Measurements from ENCODE around the gene TBC1D24.
"Not testable (repeated sequence)": the region's sequence is repeated elsewhere in the genome, so short reads cannot be mapped to it uniquely, and the experiment has no call there.

TBC1D24 gene

DNA sequence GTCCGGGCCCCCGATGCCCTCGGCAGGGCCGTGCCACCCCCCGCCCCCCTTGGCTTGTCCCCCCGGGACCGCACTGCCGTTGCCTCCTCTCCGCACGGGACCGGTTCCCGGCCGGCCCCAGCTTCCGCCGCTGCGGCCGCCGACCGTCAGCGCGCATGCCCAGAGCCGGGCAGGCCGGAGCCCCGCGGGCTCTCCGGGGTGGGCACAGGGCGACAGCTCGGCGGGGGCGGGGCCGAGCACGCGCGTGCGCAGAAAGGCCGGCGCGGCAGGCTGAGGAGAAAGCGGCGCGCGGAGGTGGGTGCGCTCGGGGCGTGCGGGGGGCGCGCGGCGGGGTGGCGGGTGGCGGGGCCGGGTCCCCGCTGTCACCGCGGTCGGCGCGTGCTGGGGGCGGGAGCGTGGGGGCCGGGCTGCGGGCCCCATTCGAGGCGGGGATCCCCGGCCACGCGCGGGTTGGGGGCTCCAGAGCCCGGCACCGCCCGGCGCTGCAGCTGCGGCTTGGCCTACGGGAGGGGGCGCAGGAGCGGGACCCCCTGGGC is at the start of gene TBC1D24:
Gene TBC1D24 (plus strand): TSS at position 251 of the 536 bp plus-strand sequence. CDS start 21,022 bp downstream, outside the sequence.
- DNase-seq: peak; percentile 61

DNA sequence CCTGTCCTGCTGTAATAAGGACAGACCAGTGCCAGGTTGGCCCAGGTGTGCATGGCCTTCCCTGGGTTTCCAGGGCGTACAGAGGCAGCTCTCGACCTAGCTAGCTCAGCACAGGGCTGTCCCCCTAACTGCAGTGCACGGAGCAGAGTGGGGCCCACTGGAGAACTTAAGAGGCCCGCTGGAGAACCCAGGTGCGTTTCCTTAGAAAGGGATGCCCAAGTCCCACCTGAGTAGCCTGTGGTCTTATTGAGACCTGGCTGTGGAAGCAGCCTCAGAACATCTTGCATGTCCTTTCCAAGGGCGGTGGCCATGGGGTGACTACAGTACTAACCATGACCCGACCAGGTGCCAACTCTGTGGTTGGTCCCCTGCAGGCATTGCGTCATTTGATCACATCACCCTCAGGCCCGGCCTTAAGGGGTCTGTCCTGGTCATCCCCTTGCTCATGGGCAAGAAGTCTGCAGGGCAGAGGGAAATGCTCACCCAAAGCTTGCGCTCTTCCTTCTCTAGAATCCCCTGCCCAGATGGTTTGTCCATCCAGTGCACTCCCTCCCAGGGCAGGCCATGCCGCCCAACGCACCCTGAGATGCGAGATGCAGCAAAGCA is 49.0 kb upstream of the TBC1D24 start:
- no peak for DNase-seq

DNA sequence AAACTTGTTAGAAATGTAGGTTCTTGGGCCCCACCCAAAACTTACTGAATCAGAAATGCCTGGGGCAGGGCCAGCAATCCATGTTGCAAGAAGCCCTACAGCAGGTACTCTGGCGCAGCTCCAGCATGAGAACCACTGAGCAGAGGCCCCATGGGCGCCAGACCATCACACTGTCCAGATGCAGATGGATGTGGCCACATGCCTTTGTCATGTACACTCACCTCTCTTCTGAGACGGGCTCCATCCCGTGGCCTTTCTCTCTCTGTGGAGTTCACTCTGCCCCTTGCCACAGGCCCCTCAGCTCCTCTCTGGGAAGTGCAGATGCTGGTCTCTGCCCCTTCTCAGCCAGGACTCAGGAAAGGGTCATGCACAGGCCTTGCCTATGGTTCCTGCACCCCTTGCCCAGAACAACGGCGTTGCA is 48.0 kb upstream of the TBC1D24 start:
- no peak for DNase-seq

DNA sequence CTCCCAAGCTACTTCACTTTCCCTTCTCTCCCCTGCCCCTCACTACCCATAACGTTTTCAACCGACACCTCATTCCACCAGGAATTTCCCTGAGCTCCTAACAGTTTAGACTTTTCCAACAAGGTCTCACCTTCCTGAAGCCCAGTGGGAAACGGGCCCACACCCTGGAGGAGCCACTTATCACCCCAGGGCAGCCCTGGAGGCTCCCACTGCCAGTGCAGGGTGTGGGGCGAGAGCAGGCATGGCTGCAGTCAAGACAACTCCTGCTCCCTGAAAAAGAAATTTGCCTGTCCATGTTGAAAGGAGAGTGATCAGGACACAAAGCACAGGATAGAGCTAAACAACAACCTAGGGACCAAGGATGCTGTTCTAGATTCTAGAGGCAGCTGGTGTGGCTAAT is 47.4 kb upstream of the TBC1D24 start:
- no peak for DNase-seq

DNA sequence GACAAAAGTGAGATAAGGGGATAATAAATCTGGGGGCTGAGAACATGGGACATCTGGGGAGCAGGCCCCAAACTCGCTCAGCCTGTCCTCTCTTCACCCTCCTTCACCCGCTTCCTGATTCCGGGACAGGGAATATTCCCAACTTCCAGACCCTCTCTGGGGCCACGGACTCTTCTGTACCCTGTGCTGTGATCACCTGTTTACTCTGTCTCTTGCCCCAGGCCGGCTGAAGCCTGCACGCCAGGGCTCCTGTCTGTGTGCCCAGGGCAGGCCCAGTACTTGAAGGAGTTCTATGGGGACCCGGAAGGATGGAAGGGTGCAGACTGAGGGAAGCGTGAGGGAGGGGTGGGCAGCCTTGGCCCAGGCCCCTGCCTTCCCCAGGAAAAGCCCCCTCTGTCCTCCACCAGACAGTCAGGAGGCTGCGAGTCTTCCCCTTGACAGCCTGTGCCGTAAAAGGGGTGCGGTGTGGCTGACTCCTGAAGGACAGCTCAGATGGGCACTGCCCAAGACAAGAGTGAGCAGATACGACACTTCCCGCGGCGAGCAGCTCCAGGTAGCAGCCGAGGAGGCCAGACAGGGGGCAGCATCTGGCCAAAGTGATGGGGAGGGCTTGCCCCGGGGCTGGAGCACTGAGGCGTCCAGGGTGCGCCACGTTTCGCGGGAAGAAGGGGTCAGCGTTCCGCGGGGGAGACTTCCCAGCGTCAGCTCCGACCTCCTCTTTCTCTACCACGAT is 46.7 kb upstream of the TBC1D24 start:
- peak; percentile 11 for DNase-seq

DNA sequence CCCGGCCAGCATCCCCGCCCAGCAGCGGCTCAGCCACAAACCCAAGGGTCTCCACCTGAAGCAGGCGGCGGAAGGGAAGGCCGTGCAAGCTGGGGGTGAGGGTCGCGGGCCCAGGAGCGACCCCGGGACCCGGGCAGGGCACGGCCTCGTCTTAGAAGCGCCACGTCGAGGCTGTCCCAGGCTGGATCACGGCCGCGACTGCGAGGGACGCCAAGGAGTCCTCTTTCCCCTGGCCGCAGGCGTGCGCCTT is 46.2 kb upstream of the TBC1D24 start:
- DNase-seq: no peak

DNA sequence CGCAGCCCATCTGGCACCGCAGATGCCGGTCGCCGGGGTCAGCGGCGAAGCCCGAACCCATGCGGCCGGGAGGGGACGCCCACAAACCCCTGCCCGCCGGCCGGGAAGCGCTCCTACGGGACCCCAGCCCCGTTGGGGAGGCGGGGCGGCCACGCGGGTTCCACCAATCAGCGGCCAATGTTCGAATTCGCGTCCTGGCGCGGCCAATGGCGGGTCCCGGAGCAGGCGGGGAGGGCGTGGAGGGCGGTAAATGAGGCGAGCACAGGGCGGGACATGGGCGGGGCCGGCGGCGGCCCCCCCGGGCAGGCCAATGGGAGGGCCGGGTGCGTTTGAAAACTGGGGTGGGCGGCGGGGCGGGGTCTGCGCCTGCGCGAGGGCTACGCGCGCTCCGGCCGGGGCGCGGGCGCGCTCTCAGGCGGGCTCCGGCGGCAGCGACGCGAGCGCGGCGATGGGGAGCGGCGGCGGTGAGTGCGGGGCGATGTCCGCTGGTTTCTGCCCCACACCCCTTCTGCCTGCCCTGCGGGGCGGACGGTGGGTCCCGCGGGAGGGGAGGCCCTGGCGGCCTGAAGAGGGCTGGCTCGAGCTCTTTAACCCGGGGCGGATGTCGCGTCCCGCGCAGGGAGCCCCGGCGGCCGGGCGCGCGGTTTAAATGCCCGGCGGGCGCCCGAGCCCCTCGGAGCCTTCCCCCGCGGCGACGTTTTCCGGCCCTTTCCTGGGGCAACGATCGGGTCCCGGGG is 45.7 kb upstream of the TBC1D24 start, which contains the start of gene CCNF:
Gene CCNF (plus strand): TSS at position 414 of the 737 bp plus-strand sequence. CDS start 35 bp downstream, at position 449.
- DNase-seq: peak; percentile 98

DNA sequence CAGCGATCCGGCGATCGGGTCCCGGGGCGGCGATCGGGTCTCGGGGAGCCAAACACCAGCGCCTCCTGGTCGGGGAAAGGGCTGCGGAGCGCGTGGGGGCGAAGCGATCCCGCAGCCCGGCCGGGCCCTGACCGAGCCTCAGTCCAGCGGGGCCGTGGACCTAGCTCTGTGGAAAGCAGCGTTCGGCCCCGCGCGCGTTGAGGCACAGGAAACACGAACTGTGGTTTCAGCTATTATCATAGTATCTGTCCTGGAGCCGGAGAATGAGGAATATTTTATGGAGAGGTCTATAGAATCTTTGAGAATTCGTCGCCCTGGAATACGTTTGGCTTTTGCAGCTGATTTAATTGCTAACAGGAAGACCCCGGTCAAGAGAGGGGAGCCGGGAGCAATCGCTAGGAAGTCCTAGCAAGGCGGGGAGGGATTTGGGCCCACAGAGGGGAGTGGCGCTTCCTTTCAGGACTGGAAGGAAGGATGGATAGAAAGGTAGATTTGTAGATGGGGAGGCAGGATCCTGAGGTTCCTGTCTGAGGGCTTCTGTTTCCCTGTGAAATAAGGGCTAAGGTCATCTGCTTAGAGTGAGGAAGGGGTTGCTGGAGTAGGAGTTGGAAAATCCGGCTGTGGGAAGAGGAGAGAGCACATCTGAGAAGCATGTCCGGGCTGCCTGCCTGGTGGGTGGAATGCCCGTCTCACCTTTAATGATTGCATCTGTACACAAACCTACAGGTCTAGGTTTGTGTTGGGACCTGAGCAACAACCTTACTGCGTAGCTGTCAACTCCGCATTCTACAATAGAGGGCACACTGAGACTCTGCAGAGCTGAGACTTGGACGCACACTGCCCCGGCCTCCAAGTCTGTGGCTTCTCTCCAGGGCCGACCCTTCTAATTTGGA is 44.9 kb upstream of the TBC1D24 start:
- DNase-seq: no peak

DNA sequence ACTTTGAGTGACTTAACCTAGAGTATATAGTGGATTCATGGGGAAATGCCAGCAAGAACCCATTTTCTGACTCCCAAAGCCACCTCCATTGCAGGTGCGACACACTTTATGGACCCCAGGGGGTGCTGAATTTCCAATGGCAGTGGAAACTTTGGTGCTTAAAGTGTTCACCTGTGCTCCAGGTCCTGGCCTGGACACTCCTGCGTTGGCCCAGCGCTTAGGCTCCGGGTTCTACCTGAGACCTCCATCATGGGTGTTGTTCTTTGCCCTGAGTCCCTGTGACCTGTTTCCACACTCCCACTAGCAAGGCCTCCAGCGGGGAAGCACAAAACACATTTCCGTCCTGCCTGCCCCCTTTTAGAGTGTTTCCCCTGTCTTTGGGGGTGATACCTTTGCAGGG is 42.6 kb upstream of the TBC1D24 start:
- DNase-seq: no peak

DNA sequence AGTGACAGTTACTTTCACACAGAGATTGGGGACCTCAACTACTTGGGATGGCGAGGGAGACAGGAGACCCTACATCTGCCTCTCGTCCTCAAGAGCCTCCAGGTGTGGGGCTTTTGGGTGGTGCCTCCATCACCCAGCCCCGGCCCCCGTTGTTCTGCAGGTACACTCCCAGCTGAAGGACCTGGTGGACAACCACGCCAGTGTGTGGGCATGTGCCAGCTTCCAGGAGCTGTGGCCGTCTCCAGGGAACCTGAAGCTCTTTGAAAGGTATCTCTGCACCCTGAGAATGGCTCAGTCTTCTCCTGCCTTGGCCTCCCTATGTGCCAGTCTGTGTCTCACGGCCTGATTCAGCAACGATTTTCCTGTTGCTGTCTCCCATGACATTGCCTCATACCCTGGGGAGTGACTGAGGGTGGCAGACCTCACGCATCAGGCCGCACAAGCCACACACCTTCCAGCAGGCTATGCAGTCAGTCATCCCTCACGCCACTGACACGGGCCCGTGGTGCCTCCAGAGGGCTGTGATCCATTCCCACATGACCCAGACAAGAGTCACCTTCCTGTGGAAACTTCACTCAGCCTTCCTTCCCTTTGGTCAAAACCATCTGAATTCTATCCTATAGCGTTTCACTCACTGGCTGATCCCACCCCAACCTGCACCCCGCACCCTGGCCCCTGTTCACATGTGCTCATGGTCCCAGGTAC is 42.0 kb upstream of the TBC1D24 start:
- DNase-seq: no peak

DNA sequence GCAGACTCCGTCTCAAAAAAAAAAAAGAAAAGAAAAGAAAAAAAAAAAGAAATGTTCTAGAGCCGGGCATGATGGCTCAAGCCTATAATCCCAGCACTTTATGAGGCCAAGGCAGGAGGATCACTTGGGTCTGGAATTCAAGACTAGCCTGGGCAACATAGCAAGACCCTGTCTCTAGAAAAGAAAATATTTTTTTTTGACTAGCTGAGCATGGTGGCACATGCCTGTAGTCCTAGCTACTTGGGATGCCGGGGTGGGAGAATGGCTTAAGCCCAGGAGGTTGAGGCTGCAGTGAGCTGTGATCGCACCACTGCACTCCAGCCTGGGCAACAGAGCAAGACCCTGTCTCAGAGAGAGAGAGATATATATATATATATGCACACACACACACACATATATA is 39.7 kb upstream of the TBC1D24 start:
- DNase-seq: not testable (repeated sequence)

DNA sequence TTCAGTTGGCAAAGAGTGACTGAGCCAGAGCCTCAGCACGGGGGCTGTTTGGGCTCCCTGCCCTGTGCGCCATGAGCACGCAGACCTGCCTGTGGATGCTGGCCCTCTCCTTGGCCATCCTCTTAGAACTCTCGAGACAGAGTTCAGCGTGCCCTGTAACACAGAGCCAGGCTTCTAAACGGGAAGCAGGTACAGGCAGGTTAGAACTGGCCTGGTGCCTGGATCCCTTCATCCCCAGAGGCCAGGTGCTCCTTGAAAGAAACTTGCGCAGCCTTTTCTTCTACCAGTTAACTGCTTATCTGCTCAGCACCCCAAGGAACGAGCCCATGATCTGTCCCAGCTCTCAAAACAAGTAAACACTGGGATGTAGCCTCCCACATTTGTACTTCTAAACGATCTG is 38.8 kb upstream of the TBC1D24 start:
- DNase-seq: no peak

DNA sequence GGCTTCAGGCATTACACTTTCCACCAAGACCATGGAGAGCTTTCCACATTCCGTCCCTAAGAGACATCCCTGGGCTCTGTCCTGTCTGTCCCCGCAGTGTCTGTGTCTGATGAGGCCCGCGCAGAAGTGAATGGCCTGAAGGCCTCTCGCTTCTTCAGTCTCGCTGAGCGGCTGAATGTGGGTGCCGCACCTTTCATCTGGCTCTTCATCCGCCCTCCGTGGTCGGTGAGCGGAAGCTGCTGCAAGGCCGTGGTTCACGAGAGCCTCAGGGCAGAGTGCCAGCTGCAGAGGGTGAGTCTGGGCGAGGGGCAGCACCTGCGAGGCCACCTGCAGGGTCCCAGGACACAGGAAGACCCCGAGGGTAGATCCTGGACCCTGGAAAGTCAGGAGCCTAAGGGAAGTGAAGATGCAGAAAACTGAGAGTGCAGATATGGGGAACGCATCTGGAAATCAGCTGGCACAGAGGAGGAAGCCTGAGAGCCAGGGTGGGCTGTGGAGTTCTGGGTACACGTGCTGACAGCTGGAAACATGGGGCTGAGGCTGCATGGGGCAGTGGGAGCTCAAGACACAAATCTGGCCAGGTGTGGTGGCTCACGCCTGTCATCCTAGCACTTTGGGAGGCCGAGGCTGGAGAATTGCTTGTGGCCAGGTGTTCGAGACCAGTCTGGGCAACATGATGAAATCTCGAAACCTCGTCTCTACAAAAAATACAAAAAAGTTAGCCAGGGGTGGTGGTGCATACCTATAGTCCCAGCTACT is 37.7 kb upstream of the TBC1D24 start:
- no peak for DNase-seq

DNA sequence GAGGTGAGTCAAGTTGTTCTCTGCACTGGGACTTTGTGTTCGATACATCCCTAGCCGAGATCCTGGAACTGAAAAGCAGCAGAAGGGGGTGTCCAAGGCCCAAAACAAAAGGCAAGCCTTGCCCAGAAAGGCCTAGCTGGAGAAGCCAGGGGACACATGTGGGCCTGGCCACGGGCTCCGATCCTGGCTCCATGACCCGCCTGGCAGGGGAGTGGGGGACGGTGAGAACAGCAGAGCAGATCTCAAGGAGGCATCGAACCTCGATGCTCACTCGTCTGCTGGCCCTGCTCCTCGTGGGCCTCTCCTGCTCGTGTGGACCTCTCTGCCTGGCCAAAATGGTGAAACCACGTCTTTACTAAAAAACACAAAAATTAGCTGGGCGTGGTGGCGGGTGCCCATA is 36.8 kb upstream of the TBC1D24 start:
- DNase-seq: no peak

DNA sequence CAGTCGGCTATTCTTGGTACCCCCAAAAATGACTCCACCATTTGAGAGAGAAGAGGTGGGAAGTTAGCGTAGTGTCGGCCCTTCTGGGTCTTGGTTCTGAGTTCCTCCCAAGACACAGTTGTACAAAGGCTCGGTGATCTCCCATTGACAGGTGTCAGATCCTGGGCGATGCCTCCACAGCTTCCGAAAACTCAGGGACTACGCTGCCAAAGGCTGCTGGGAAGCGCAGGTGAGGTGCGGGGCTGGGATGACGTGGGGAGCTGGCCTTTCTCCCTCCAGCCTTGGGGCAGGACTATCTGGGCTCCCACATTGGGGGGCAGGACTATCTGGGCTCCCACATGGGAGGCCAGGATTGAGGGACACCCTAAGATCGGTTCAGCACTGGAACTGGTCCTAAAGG is 35.3 kb upstream of the TBC1D24 start:
- DNase-seq: no peak

DNA sequence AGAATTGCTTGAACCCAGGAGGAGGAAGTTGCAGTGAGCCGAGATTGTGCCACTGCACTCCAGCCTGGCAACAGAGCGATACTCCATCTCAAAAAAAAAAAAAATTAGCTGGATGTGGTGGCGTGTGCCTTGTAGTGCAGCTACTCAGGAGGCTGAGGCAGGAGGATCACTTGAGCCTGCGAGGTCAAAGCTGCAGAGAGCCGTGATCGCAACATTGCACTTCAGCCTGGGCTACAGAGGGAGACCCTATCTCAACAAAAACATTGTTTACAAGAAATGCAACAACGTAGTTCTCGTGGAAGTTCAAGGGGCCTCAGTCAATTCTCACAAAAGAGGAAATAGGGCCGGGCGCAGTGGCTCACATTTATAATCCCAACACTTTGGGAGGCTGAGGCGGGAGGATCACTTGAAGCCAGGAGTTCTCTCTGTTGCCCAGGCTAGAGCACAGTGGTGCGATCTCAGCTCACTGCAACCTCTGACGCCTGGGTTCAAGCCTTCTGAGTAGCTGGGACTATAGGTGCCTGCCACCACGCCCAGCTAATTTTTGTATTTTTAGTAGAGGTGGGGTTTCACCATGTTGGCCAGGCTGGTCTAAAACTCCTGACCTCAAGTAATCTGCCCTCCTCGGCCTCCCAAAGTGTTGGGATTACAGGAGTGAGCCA is 33.7 kb upstream of the TBC1D24 start:
- DNase-seq: not testable (repeated sequence)

DNA sequence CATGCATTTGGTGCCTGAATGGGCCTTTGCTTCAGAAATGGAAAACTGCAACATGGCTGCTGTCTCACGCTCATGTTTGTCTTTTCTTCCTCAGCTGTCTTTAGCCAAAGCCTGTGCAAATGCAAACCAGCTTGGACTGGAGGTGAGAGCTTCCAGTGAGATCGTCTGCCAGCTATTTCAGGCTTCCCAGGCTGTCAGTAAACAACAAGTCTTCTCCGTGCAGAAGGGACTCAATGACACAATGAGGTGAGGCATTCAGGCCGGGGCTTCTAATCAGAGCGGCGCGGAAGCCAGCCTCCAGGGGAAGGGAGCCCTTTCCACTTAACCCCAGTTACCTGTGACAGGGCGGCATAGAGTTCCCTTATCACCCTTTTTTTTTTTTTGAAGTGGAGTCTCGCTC is 31.4 kb upstream of the TBC1D24 start:
- DNase-seq: no peak

DNA sequence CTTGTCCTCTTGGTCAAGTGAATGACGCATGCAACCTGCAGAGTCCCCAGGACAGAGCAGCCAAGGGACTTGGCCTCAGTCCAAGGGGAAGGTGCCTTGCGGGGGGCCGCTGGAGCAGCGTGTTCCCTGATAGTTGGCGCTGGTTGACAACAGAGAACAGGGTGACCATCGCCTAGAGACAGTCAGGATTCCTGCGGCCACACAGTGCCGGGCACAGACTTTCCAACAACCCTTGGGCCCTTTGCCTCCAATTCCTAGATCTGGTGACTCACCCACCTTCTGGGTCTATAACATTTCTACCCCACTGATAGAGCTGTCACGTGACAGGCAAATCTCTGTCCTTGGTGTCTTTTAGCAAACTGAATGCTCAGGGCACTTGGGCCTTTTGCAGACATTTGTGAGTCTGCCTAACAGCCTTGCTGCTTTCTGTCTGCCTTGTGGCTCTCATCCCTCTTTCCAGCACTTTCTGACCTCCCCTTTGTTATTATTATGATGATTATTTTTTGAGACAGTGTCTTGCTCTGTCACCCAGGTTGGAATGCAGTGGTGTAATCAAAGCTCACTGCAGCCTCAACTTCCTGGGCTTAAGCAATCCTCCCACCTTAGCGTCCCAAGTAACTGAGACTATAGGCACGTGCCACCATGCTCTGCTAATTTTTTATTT is 26.9 kb upstream of the TBC1D24 start:
- DNase-seq: no peak

DNA sequence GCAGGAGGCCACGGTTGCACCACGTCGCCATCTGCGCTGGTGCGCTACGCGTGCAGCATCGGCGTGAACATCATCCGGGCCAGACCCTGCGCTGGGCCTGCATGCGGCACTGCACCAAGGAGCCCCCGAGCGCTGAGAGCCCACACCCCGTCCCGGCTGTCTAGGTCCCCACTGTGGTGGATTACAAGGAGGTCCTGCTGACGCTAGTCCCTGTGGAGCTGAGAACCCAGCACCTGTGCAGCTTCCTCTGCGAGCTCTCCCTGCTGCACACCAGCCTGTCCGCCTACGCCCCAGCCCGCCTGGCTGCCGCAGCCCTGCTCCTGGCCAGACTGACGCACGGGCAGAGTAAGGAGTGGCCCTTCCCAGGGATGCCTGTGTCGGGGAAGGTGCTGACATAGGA is 25.8 kb upstream of the TBC1D24 start:
- DNase-seq: no peak

DNA sequence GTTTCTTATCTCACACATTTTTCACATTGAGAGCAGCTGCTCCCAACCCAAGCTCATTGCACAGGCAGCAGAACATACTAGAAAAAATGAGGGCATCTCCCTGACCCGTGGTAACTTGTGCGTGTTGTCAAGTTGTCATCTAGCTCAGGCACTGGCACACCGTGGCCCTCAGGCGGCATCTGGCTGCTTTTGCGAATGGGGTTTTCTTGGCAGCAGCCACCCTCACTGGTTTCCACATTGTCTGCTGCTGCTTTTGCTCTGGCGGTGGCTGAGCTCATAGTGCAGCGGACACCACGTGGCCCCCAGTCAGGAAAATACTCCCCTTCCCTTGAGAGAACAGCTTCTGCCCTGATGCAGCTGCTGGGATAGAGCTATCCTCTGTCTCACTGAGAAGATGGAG is 24.4 kb upstream of the TBC1D24 start:
- no peak for DNase-seq

All from activated CD4-positive, alpha-beta T cell treated with anti-CD3 and anti-CD28 coated beads, Interleukin-2, amount 50 U/mL, for 1 hour (primary cell).